ENCODE data around the gene CTAG1B.
"Not testable (repeated sequence)": the region's sequence is repeated elsewhere in the genome, so short reads cannot be mapped to it uniquely, and the experiment has no call there.

The CTAG1B gene

DNA sequence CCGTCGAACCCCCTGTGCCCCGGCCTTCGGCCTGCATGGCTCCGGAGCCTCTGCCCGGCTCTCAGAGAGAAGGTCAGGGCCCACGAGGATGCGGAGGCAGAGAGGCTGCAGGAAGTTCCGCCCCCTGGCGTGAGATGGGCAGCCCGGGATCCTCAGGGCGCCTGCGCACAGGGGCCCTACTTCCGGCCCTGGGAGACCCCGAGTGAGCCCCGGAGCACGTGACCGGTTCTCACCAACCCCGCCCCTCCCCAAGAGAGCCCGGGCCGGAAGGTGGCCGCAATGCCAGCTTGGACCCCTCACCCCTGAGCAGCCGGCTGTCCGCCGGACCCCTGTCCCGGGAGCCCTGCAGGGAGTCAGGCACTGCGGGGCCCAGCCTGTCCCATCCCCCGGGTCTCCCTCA, at the start of gene CTAG1B:
TSS of gene CTAG1B (minus strand) at position 101 of the 400 bp plus-strand sequence. CDS start at position 37, 64 bp downstream.
- DNase-seq, result not testable (repeated sequence)

DNA sequence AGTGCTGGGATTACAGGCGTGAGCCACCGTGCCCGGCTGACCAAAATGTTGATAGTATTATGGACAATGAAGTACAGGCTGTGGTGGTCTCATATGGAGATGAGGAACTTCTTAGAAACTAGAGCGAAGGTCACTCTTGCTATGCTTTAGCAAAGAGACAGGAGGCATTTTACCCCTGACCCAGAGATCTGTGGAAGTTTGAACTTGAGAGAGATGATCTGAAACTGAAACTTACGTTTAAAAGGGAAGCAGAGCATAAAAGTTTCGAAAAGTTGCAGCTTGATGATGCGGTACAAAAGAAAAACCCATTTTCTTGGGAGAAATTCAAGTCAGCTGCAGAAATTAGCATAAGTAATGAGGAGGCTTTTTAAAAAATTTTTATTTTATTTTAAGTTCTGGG, 42.8 kb upstream of the CTAG1B start:
- DNase-seq, result no peak

DNA sequence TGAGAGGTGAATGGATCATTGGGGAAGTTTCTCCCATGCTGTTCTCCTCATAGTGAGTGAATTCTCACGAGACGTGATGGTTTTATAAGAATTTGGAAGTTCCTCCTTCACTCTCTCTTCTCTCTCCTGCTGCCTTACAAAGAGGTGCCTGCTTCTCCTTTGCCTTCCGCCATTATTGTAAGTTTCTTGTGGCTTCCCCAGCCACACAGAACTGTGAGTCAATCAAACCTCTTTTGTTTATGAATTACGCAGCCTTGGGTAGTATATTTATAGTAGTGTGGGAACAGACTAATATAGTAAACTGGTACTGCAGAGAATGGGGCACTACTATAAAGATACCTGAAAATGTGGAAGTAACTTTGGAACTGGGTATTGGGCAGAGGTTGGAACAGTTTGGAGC, 42.1 kb upstream of the CTAG1B start:
- DNase-seq, result no peak

DNA sequence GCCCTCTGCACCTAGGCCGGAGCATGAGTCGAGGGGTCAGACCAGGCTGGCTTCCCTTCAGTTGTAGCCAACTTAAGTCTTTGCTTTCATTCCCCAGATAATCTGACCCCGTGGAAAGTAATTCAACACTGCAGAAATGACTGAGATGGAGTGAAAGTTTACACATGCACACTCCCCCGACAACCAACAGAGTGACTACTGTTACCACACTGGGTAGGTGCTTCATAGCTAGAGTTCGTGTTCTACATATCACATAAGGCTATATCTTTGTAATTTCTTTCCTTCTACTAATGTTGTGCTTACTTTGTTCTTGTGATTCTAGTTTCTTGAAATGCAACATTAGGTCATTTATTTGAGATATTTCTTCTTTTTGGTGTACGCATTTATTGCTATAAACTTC, 41.5 kb upstream of the CTAG1B start:
- DNase-seq, result no peak

DNA sequence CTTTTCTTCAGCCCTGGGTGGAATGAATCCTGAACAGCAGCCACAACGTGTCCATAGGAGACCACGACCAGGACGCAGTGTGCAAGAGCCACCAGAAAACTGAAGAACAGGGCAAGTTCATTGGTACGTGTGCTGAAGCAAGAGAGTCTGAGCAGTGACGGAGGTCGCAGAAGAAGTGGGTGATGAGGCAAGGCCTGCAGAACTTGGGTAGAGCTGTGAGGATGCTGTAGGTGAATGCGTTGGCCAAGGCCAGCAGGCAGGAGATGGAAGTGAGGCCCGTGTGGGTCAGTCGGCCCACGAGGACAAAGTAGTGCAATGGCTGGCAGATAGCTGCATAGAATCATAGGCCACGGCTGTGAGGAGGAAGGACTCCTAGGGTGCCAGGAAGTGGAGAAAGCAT, 39.9 kb upstream of the CTAG1B start:
- no peak for DNase-seq

DNA sequence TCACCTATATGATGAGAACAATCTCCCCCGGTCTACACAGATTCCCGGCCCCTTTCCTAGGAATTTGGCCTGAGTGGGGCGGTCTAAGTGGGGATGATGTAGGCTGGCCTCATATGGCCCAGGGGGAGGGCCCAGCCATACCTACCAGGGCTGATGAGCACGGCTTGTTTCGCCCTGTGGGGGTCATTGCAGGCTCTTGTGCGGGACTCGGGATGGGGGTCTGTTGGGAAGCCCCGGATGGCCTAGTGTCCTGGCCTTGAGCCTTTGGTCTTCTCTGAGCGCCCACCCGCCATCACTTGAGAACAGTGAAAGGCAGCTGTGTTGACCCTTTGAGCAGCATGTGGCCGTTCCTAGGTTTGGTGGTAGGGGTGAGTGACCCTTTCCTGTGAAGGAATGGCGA, 39.1 kb upstream of the CTAG1B start:
- no peak for DNase-seq

DNA sequence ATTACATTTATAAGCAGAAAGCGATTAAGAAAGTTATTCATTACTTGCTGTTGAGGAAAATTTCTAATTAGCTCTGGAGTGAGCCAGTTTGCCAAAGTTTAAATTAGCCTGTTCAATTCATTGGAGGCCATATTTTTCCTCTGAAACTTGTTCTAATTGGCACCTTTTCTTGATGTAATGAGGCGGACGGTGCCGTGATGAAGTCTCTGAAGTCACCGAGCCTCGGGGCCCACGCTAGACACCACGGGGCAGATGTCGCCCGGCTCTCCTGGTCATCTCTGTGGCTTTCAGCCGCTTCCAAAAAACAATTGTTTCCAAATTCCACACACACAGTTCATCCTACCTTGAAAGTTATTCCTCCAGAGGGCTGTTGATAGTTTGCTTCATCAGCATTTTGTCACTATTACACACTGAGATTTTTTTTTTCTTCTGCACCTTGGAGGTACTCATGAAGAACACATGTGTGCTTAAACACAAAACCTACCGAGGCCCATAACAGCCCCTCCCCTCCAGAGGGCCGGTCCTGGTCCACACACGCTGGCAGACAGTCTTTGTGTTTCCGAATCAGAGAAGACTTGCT, 38.2 kb upstream of the CTAG1B start:
- DNase-seq, result no peak

DNA sequence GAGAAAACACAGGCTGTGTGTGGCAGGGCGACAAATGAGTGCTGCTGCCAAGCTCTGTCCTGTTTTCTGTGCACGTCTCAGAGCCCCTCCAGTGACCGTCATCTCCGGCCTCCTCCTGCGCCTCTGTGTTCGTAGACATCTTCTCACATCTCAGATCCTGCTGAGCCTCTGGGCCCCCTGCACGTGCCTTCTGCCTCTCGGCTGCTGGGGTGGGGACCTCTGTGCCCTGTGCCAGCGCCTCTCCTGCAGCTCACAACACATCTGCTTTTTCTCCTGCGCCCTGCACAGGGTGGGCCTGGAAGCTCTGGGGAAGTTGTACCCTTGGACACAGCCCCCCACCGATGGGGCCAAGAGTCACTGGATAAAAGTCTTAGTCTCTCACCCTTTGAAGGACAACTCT, 36.7 kb upstream of the CTAG1B start:
- DNase-seq, result no peak

DNA sequence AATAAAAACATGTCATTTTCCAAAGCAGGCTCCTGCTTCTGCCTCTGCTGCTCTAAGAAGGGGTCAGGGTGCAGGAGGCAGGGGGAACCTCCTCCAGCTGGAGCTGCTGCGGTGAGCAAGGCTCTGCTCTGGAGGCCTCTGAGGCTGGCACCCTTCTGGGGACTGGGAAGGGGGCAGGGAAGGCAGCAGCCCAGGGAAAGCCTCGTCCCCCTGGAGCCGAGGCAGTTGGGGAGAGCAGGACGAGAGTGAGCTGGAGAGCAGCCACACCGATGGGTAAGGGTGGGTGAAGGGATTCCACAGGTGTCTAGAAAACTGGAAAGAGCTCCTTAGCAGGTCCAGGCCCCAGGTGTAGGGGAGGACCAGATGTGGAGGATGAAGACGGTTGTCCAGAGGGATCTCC, 36.3 kb upstream of the CTAG1B start:
- no peak for DNase-seq

DNA sequence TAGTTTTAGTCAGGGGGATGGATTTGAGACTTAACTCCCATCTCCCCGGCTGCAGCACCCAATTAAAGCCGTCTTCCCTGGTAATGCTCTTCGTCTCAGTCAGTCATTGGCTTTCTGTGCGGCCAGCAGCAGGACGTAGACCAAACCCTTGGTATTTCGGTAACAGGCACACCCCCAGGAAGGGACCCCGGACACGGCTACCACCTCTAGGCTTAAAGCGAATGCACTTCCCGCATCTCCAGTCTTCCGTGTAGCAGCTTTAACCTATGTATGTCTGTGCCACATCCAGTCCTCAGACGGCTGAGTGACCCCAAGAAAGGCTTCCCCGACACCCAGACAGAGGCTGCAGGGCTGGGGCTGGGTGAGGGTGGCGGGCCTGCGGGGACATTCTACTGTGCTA, 35.8 kb upstream of the CTAG1B start:
- DNase-seq, result no peak

DNA sequence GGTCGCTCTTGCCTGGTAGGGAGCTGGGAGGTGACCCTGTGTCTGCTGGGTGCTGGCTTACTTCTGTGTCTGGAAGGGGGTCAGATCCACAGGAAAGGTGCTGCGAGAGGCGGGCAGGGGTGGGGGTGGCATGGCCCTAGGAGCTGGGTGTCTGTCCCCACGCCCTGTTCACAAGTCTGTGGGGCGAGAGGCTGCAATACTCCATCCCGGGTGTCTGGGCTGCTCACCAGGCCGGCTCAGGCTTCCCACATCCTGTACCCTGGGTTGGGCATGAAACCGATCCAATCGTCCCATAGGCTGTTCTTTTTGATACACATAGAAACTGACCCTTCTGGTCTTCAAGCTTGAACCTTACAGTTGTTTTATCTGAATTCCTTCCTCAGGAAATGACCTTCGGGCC, 35.3 kb upstream of the CTAG1B start:
- DNase-seq, result no peak

DNA sequence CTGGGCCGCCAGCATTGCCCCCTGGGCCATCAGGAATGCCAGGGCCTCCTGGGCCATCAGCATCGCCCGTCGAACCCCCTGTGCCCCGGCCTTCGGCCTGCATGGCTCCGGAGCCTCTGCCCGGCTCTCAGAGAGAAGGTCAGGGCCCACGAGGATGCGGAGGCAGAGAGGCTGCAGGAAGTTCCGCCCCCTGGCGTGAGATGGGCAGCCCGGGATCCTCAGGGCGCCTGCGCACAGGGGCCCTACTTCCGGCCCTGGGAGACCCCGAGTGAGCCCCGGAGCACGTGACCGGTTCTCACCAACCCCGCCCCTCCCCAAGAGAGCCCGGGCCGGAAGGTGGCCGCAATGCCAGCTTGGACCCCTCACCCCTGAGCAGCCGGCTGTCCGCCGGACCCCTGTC, 34.3 kb upstream of the CTAG1B start, which contains the start of gene CTAG2:
TSS of gene CTAG2 (minus strand) at position 167 of the 400 bp plus-strand sequence. CDS start at position 103, 64 bp downstream.
- not testable (repeated sequence) for DNase-seq

DNA sequence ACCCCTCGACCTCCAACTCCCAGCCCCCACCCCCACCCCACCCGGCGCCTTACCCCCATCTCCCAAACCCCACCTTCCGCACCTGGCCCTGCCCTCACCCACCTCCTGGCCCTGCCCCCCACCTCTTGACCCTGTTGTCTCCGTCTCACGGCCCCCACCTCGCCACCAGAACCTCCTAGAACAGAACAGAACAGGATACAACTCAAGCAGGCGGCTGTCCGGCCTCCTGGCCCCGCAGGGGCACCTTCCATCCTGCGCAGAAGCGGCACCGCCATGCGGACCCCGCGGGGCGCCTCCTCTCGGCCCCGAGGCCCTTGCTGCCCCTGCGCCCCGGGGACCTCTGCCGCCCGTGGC, 33.9 kb upstream of the CTAG1B start:
- DNase-seq, result no peak

DNA sequence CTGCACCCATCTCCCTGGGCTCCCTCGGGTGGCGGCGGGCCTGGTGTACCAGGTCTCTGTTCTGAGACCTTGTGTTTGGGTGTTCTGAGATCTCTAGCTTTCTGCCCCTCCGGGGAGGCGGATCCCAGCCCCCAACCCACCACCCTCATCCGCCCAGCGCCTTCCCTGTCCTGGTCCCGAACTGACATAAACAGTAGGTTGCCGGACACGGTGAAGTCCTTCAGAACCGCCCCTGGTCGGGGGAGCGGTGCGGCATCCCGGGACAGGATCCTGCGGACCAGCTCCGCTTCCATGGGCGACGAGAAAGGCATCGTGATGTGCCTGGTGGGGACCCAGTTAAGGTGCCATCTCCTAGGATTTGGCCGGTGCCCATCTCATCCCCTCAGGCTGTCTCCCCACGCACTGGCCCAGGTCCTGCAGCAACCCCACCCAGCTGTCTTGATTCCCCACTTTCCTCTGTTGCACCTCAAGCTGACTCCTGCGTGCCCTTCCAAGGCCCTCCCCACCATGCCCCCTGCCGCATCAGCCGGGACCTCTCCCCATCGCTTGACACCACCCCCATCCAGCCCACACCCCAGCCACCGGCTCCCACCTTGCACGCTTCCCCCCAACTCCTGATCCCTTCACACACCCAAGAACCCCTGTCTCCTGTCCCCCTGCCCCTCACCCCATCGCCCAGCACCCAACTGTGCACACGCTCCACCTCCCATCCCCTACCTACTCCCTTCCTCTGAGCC, 33.4 kb upstream of the CTAG1B start:
- no peak for DNase-seq

DNA sequence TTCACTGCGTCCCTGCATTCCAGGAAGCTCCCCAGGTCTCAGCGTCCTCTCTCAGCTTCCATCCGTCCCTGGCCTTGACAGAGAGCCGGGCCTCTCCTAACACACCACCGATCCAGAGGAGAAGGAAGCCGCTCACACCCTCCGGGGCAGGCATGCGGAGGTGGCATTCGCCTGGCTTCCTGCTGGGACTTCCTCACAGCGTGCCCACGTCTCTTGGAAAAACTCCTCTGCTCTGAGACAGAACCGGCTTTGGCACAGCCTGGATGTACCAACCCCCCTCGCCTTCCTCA, 31.1 kb upstream of the CTAG1B start:
- DNase-seq, result no peak

DNA sequence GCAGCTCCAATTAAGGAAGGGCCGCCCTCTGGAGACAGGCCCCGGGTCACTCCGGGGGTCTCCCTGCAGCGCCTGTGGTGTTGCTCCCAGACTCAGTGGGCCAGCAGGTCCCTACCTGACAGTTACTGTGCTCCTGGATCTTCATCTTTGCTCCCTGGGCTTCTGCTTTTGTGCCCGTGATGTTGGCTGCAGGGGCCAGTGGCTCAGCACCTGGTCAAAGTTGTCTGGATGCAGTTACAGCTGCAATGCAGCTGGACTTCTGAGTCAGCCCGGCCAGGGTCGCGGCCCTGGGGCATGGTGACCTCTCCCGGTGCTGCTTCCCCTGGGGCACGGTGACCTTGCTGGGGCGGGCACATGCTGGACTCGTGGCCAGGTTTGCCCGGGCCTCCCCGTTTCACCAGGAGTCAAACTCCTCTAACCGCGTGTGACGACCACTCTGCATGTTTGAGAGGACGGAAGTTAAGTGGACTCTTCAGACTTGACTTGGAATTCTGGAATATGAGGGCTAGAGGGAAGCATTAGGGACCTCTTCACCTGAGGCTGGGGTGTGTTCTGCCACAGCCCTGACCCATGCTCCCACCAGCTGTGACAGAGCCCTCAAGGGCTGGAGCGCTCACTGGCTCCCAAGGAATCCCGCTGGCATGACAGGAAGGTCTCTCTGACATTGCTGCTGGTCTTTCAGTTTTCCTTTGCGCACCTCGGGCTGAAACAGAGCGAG, 30.6 kb upstream of the CTAG1B start:
- no peak for DNase-seq

DNA sequence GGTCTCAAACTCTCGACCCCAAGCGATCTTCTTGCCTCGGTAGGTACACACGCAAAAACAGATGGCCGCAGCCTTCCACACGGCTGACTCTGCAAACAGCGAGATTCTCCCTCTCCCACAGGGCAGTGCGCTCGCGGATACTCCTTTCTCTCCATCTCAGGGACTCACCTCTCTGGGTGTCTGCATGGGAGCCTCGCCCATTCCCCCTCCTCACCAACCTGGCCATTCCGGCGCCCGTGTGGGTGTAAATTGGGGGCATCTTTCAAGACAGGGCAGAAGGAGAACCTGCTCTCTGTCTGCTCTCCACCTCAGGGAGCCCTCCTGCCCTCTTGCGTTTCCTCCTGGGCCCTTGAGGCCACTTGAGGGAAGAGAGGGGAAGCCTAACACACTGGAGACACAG, 29.8 kb upstream of the CTAG1B start:
- no peak for DNase-seq

DNA sequence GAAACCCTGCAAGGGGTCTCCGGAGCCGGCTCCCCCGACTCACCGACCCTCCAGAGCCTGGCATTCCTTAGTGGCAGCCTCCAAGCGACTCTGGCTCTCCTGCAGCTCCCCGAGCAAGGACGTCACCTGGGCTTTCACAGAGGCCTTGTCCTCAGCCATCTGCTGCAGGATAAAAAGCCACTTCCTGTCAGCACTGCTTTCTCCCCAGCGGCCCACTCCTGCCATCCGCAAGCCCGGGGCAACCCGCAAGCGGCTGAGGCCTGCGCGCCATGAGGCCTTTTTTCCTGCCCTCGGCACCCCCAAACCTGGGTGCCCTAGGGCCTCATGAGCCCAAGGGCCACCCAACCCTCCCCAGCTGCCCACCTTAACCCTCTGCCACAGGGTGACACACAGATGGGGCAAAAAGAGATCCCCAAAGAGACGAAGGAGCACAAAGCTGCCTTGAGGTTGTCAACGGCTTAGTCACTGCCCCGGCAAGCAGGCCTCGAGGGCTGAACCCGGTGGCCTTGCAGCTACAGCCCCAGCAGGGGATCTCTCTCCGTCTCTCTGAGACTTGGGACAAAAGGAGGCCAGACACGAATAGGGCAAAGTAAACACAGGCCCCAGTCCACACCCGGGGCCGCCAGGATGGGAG, 26.8 kb upstream of the CTAG1B start:
- DNase-seq, result not testable (repeated sequence)

DNA sequence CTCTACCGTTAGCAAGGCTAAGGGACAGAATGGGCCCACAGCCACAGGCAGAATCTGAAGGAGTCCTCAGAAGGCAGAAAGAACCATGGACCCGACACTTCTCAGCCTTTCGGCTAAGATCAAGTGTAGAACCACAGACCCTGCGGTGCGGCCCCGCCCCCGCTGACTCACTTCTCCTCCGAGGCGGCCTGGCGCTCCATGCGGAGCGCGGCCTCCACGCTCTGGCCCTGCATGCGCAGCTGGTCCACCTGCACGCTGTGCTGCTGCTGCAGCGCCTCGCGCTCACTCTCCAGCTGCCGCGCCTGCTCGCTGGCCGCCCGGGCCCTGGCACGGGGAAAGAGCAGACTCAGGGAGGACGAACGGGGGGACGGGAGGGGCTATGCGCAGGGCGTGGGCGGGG, 24.6 kb upstream of the CTAG1B start:
- not testable (repeated sequence) for DNase-seq

DNA sequence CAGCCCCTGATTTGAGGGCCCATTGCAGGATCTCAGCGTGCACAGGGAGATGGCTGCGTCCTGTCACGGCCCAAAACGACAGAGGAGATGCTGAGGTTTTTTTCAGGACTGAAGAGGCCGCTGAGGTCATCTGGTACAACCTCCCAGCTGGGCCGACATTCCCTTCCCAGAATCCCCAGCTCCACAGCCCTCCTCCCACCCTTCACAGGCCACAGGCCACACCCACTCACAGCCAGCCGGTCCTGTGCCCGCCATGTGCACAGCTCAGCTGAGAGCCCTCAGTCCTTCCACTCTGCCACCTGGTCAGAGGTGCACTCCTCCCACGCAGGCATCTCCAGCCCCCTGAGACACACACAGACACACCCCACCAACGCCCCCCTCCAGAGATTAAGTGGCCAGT, 22.7 kb upstream of the CTAG1B start:
- not testable (repeated sequence) for DNase-seq

DNA sequence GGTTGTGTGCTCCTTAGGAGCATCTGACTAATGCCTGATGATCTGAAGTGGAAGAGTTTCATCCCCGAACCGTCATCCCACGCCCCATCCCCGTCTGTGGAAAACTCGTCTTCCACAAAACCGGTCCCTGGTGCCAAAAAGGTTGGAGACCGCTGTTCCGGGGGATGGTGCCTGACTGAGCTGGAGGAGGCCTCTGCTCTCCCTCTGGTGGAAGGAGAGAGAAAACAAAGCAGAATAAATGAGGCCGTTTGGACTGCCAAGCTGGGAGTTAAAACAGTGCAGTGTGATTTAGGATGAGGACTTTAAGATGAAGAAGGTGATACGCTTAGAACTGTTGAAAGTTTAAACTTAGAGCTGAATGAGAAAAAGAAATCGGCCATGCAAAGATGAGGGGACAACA, 14.6 kb upstream of the CTAG1B start:
- not testable (repeated sequence) for DNase-seq

DNA sequence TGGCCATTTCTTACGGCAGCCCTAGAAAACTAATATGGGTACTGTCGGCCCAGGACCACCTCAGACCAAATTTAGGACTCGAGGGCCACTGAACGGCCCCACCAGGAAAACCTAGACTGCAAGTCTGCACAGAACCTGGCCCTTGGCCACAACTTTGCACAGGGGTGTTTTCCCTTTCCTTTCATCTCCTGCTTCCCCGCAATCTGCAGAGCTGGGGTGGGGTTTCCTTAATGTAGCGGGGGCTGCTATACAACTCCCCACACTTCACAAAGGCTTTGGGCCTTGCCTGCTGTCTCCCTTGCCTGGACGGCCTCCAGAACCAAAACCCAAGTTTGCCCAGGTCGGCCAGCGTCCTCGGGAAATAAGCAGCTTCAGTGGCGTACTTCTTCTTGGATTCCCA, 11.9 kb upstream of the CTAG1B start:
- not testable (repeated sequence) for DNase-seq

DNA sequence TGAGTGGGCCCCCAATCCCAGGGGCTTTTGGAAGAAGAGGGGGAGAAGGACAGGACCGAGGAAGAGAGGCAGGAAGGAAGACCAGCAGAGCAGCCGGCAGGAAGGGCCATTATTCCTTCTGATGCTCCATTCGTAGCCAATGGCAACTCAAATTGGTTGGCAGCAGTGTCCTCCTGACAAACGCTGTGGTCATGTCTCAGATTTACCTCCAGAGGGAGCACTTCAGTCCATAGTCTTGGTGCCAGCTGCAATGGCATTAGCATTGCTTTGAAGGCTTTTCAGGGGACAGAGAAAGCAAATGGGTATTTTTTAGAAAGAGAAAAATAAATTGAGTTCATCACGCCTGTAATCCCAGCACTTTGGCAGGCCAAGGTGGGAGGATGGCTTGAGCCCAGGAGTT, 9.9 kb upstream of the CTAG1B start:
- DNase-seq, result not testable (repeated sequence)
